Activated T-helper 1 cell treated with Interleukin-2 at 50 U/mL for 16 hours (primary cell): ENCODE measurements around the gene NMNAT2.

Experiments used
- DNase-seq: peaks from one replicate; pipeline ENCODE4 v3.0.0-alpha.2; 2020; ENCODE audit warnings: low read depth

Gene NMNAT2

GRCh38 chr1:183365093-183365492 is 53.1 kb downstream of the NMNAT2 start:
- no peak for DNase-seq

DNA sequence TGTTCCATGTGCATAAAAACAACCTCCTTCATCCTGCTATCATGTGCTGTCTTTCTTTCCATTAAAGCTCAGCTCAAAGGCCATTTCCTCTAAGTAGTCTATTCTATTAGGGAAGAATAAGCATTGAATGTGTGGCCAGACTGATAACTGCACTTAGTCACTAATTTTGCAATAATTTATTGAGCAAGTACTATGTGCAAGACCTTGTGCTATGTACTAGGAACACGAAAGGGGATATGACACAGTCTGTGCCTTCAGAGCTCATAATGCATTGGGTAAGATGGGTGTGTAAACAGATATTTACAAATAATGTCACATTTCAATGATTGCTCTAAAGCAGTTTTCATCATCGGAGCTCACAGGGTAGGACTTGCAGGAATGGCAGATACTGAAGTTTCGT is 54.2 kb downstream of the NMNAT2 start:
- no peak for DNase-seq

DNA sequence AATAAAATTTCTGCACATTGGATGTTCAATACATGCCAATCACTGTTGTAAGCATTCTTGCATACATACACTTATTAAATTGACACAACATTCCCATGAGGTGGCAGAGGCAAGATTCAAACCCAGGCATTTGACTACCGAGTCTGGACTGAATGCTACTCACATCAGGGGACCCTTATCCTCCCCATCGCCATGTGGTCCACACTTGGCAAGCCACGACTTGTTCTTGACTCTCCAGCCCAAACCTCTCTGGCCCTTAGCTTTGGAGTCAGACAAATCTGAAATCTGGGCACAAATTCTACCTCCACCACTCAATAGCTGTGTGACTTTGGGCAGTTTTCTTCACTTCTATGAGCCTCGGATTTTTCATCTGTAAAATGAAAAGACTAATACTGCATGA is 57.1 kb downstream of the NMNAT2 start:
- no peak for DNase-seq

GRCh38 chr1:183360473-183360872 is 57.7 kb downstream of the NMNAT2 start:
- DNase-seq = no peak

DNA sequence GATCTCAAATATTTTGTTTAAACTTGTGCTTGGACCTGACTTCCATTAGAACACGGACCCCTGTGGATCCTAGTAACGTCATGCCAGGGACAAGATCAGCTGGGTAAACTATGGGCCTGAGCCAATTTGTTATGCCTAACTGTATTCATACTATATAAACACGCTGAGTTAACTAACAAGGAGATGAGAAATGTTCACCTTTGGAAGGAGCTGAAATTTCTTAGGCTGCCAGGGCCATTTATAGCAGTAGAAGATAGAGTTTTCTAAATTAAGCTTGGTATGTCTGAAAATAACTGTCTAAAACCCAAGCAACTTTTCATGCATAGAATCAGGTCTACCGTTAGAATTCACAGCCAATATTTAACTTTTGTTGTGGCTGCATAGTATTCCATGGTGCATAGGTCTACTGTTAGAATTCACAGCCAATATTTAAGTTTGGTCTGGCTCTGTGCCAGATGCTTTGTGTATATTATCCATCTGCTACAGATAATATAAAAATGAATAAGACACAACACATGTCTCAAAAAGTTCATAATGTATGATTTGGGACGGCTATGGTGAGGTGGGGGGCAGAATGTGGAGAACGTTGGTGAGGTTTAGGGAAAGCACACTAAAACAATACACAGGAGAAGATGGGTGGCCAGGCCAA is 61.5 kb downstream of the NMNAT2 start:
- DNase-seq = no peak

DNA sequence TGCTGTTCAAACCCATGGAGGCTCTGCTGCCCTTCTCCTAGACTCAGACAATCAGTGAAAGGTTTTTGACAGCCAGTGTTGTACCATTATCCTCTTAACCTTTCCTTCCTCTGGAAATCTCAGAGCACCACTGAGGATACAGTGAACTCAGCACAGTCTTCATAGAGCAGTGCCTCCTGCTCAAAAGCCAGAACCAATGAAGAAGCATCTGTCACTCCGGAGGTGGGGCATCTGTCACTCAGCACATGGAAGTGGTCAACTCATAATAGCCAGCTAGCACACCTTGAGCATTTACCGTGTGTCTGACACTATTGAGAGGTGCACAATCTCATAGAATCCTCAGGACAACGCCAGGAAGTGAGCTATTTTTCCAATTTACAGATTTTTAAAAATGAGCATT is 62.4 kb downstream of the NMNAT2 start:
- DNase-seq = no peak

GRCh38 chr1:183355181-183355580 is 63.0 kb downstream of the NMNAT2 start:
- DNase-seq = no peak

GRCh38 chr1:183353597-183353996 is 64.6 kb downstream of the NMNAT2 start:
- no peak for DNase-seq

- no peak for DNase-seq
Observed at GRCh38 chr1:183349201-183349711, 68.9 kb downstream of the NMNAT2 start.

- DNase-seq = no peak
Observed at GRCh38 chr1:183346276-183346732, 71.9 kb downstream of the NMNAT2 start.

DNA sequence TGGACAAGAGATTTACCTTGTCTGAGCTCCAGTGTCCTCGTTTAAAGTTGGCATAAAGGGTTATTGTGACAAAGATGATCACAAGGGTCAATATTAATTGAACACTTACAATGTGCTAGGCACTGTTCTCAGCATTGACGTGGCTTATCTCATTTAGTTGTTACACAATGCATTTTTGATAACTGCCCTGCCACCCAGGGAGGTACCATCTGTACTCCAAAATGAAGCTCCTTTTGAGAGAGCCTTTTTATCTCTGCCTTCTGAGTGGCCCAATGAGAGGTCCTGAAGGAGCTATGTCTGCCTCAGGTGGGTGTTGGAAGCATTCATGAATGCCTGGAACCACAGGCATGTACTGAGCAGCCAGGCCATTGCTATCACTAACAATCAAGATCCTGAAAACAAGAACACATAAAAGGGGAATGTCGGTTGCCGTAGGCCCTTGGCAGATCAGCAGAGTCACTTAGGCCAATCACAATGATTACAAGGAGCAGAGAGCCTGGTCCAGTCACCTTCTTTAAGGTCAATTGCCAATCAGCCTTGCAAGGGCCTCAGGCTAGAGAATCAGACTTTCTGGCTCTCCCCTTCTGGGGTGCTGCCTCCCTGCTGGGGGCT is 78.5 kb downstream of the NMNAT2 start:
- no peak for DNase-seq

GRCh38 chr1:183331091-183331742 is 87.0 kb downstream of the NMNAT2 start:
- DNase-seq = no peak

GRCh38 chr1:183330335-183330734 is 87.8 kb downstream of the NMNAT2 start:
- no peak for DNase-seq

- no peak for DNase-seq
Observed at GRCh38 chr1:183328371-183328770, 89.8 kb downstream of the NMNAT2 start.

DNA sequence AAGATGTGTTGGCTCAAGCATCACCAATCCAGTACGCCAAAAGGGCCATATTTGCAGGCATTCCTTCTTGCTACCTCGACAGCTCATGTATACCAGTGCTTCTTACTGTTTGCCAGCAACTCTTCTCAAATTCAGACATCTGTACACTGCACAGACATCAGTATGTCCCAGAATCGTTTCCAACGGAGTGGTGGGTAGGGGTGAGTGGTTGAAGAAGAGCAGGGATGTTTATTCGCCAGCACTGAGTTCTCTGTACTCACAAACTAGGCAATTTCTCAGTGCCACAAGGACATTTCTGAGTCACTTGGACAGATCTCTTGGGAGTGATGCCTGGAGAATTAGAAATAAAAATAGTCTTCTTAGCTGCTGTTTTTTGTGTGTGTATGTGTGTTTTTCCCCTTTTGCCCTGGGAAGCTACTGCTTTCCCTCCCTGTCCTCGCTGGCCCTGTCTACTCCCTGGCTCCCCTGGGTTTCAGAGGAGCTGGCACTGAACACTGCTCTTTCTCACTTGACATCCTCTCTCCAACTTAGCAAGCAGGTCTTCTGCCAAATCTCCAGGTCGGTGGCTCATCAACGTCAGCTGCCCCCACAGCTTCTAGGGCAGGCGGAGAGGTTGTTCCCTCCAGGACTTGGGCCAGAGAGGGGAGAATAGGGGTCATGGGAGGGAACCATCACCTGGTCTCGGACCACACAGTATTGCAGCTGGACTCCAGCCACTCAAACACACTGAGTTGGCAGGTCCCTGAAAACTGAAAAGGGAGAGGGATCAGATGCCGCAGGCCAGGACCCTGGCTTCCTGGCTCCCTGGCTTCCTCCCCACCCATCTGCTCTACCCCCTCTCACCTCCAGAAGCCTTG is 90.5 kb downstream of the NMNAT2 start:
- no peak for DNase-seq

- no peak for DNase-seq
Observed at GRCh38 chr1:183323849-183324683, 94.1 kb downstream of the NMNAT2 start.

- DNase-seq = no peak
Observed at GRCh38 chr1:183319606-183320005, 98.6 kb downstream of the NMNAT2 start.

GRCh38 chr1:183319051-183319450 is 99.1 kb downstream of the NMNAT2 start:
- no peak for DNase-seq

GRCh38 chr1:183318433-183318832 is 99.7 kb downstream of the NMNAT2 start:
- DNase-seq = no peak

- DNase-seq = no peak
Observed at GRCh38 chr1:183315991-183316758, 102.0 kb downstream of the NMNAT2 start.

DNA sequence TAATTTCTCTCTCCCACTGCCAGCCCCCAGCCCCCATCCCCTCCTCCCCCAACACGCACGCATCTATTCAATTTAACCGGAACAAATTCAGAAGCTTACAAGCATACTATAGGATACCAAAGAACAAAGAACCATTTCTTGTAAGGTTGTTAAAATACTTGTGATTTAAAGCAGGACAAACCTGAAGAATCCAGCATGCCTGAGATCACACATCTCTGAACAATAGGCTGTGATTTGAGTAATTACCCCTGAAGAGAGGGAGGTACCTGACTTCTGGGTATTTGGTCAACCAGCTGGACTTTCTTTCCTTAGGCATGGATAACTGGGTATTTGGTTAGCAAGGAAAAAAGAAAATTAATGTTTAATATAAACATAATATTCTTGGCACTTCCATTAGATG is 105.1 kb downstream of the NMNAT2 start:
- DNase-seq = no peak
